Parathyroid adenoma (tissue), 2 donors: ENCODE results near the gene PCDHB12.
"Not testable (repeated sequence)": the region's sequence is repeated elsewhere in the genome, so short reads cannot be mapped to it uniquely, and the experiment has no call there.

Experiments used
- H2AFZ ChIP-seq: fragments of 300-600 bp; sonication (generic); one replicate; pipeline ENCODE4 v1.7.0; 2017; ENCODE audit warnings: antibody characterized with exemption, mild to moderate bottlenecking
- H3K27ac ChIP-seq: fragments of 300-600 bp; sonication (generic); one replicate; pipeline ENCODE4 v1.7.0; 2017
- H3K27me3 ChIP-seq: fragments of 300-600 bp; sonication (generic); one replicate; pipeline ENCODE4 v1.7.0; 2017; ENCODE audit warnings: low read length; ENCODE audit not compliant: control insufficient read depth, insufficient read depth
- H3K36me3 ChIP-seq: fragments of 300-600 bp; sonication (generic); one replicate; pipeline ENCODE4 v1.7.0; 2017; ENCODE audit warnings: low read length; ENCODE audit not compliant: control insufficient read depth, insufficient read depth
- H3K4me1 ChIP-seq: fragments of 300-600 bp; sonication (generic); one replicate; pipeline ENCODE4 v1.7.0; 2017; ENCODE audit warnings: control low read depth
- H3K4me2 ChIP-seq: fragments of 300-600 bp; sonication (generic); one replicate; pipeline ENCODE4 v1.7.0; 2017; ENCODE audit warnings: low read length
- H3K4me3 ChIP-seq: fragments of 300-600 bp; sonication (generic); one replicate; pipeline ENCODE4 v1.7.0; 2017; ENCODE audit warnings: low read depth, low read length
- H3K79me2 ChIP-seq: fragments of 300-600 bp; sonication (generic); one replicate; pipeline ENCODE4 v1.7.0; 2017; ENCODE audit warnings: control low read depth
- H3K9ac ChIP-seq: fragments of 300-600 bp; sonication (generic); one replicate; pipeline ENCODE4 v1.7.0; 2017; ENCODE audit warnings: mild to moderate bottlenecking
- H3K9me3 ChIP-seq: fragments of 300-600 bp; sonication (generic); one replicate; pipeline ENCODE4 v1.7.0; 2017; ENCODE audit warnings: low read length; ENCODE audit not compliant: control insufficient read depth
- CTCF ChIP-seq: fragments of 300-600 bp; sonication (generic); IDR thresholded peaks from one replicate; pipeline ENCODE4 v1.7.0; 2017; ENCODE audit warnings: antibody characterized with exemption, mild to moderate bottlenecking
- donor health status: primary hyperparathyroidism.

Gene PCDHB12

GRCh38 chr5:141213656-141214339, 5.3 kb downstream of the PCDHB12 start, which contains the start of gene PCDHB13:
Gene PCDHB13, plus strand, starts transcription at chr5:141213919. Its CDS starts 205 bp downstream, at chr5:141214124.
- H3K27ac ChIP-seq, H3K27me3 ChIP-seq, H3K79me2 ChIP-seq, H2AFZ ChIP-seq, H3K9ac ChIP-seq, H3K9me3 ChIP-seq, H3K36me3 ChIP-seq, H3K4me1 ChIP-seq: not testable (repeated sequence)
- peak within 1 kb of the TSS; percentile 35 for H3K4me3 ChIP-seq
- H3K4me2 ChIP-seq, result peak within 1 kb of the TSS; percentile 9

DNA sequence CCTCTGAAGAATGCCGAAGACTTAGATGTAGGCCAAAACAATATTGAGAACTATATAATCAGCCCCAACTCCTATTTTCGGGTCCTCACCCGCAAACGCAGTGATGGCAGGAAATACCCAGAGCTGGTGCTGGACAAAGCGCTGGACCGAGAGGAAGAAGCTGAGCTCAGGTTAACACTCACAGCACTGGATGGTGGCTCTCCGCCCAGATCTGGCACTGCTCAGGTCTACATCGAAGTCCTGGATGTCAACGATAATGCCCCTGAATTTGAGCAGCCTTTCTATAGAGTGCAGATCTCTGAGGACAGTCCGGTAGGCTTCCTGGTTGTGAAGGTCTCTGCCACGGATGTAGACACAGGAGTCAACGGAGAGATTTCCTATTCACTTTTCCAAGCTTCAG, 6.1 kb downstream of the PCDHB12 start:
- not testable (repeated sequence) for H3K9me3 ChIP-seq, H3K9ac ChIP-seq, H3K27ac ChIP-seq, H2AFZ ChIP-seq, H3K4me2 ChIP-seq, H3K4me1 ChIP-seq, H3K79me2 ChIP-seq, H3K27me3 ChIP-seq, H3K36me3 ChIP-seq, H3K4me3 ChIP-seq

DNA sequence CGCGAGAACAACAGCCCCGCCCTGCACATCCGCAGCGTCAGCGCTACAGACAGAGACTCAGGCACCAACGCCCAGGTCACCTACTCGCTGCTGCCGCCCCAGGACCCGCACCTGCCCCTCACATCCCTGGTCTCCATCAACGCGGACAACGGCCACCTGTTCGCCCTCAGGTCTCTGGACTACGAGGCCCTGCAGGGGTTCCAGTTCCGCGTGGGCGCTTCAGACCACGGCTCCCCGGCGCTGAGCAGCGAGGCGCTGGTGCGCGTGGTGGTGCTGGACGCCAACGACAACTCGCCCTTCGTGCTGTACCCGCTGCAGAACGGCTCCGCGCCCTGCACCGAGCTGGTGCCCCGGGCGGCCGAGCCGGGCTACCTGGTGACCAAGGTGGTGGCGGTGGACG, 7.0 kb downstream of the PCDHB12 start:
- H3K4me3 ChIP-seq, H2AFZ ChIP-seq, H3K9ac ChIP-seq, H3K4me2 ChIP-seq, H3K9me3 ChIP-seq, H3K79me2 ChIP-seq, H3K36me3 ChIP-seq, H3K27ac ChIP-seq, H3K4me1 ChIP-seq, H3K27me3 ChIP-seq: not testable (repeated sequence)

- not testable (repeated sequence) for H3K4me1 ChIP-seq, H2AFZ ChIP-seq, H3K36me3 ChIP-seq, H3K27ac ChIP-seq, H3K9me3 ChIP-seq, H3K9ac ChIP-seq, H3K27me3 ChIP-seq, H3K79me2 ChIP-seq, H3K4me2 ChIP-seq, H3K4me3 ChIP-seq
Measured at GRCh38 chr5:141216035-141216434, 7.5 kb downstream of the PCDHB12 start.

GRCh38 chr5:141223112-141223783, 14.7 kb downstream of the PCDHB12 start, which contains the start of gene PCDHB14:
Gene PCDHB14, plus strand, starts transcription at chr5:141223343. Its CDS starts 163 bp downstream, at chr5:141223506.
- Histone ChIP-seq H3K9ac (no peak within 1 kb of the TSS), H3K4me2 (peak within 1 kb of the TSS; percentile 58), H3K4me3 (peak within 1 kb of the TSS; percentile 36), H3K27me3 (no peaks in the 10 kb centered on the region), H2AFZ (no peak within 1 kb of the TSS), H3K9me3 (peaks cover 6% of the 10 kb centered on the region), H3K27ac (no peak within 1 kb of the TSS), H3K79me2 (no peaks in the 10 kb centered on the region), H3K4me1 (no peaks in the 10 kb centered on the region), H3K36me3 (no peaks in the 10 kb centered on the region)
- TF ChIP-seq CTCF, result no peak

GRCh38 chr5:141224844-141225243, 16.3 kb downstream of the PCDHB12 start:
- H3K79me2 ChIP-seq, H3K4me1 ChIP-seq, H2AFZ ChIP-seq, H3K9me3 ChIP-seq, H3K9ac ChIP-seq, H3K4me2 ChIP-seq, H3K27me3 ChIP-seq, H3K36me3 ChIP-seq, H3K27ac ChIP-seq, H3K4me3 ChIP-seq: not testable (repeated sequence)

- not testable (repeated sequence) for H3K79me2 ChIP-seq, H2AFZ ChIP-seq, H3K9ac ChIP-seq, H3K27me3 ChIP-seq, H3K9me3 ChIP-seq, H3K4me3 ChIP-seq, H3K4me2 ChIP-seq, H3K36me3 ChIP-seq, H3K4me1 ChIP-seq, H3K27ac ChIP-seq
Measured at GRCh38 chr5:141225421-141225820, 16.9 kb downstream of the PCDHB12 start.
